ENCODE data around the gene DZIP3.

- TF ChIP-seq CTCF (optimal IDR thresholded peaks at IDR 0.05 in 1 of 3, IDR thresholded peaks at IDR 0.05 in 1 of 3, conservative IDR thresholded peaks at IDR 0.05 in 1 of 3; ENCODE audit: extremely low read depth in 1 of 3, insufficient read depth in 2 of 3, low read length in 3 of 3) (no peak), EZH2 (IDR thresholded peaks at IDR 0.05; ENCODE audit: low read length) (no peak)
Measured at GRCh38 chr3:108620250-108620649, 30.7 kb downstream of the DZIP3 start.

Measured in keratinocyte (primary cell).